GOT3 (cell line): ENCODE data around the gene DDX47.
"Not testable (repeated sequence)": the region's sequence is repeated elsewhere in the genome, so short reads cannot be mapped to it uniquely, and the experiment has no call there.

Experiments used
- DNase-seq: peaks from one replicate; lab custom pipeline; 2025; ENCODE audit warnings: mixed read lengths; lab: John Stamatoyannopoulos, UW

DDX47 gene

GRCh38 chr12:12821975-12822374 is 8.8 kb downstream of the DDX47 start:
- no peak for DNase-seq

- no peak for DNase-seq
These were observed 9.7 kb downstream of the DDX47 start for GRCh38 chr12:12822886-12823285.

- no peak for DNase-seq
These were observed 10.2 kb downstream of the DDX47 start for GRCh38 chr12:12823300-12823699.

GRCh38 chr12:12823811-12824210 is 10.7 kb downstream of the DDX47 start:
- no peak for DNase-seq

- no peak for DNase-seq
These were observed 22.4 kb downstream of the DDX47 start for GRCh38 chr12:12835378-12836146.

- DNase-seq, result no peak
These were observed 23.4 kb downstream of the DDX47 start for GRCh38 chr12:12836571-12836970.

GRCh38 chr12:12837025-12837812 is 24.1 kb downstream of the DDX47 start:
- no peak for DNase-seq

- DNase-seq, result no peak
These were observed 24.6 kb downstream of the DDX47 start for GRCh38 chr12:12837813-12838153.

- no peak for DNase-seq
These were observed 25.9 kb downstream of the DDX47 start for GRCh38 chr12:12839003-12839395.

- DNase-seq, result not testable (repeated sequence)
These were observed 26.3 kb downstream of the DDX47 start for GRCh38 chr12:12839439-12839838.

GRCh38 chr12:12839873-12840579 is 26.9 kb downstream of the DDX47 start:
- DNase-seq, result no peak

GRCh38 chr12:12840580-12840899 is 27.4 kb downstream of the DDX47 start:
- DNase-seq, result no peak

GRCh38 chr12:12841428-12841827 is 28.3 kb downstream of the DDX47 start:
- DNase-seq, result not testable (repeated sequence)

GRCh38 chr12:12845794-12846243 is 32.7 kb downstream of the DDX47 start:
- no peak for DNase-seq

GRCh38 chr12:12846780-12847179 is 33.6 kb downstream of the DDX47 start:
- not testable (repeated sequence) for DNase-seq

- no peak for DNase-seq
These were observed 40.3 kb downstream of the DDX47 start for GRCh38 chr12:12853435-12853834.

- no peak for DNase-seq
These were observed 46.5 kb downstream of the DDX47 start for GRCh38 chr12:12859690-12860089.

GRCh38 chr12:12864243-12864642 is 51.1 kb downstream of the DDX47 start:
- no peak for DNase-seq

GRCh38 chr12:12868477-12869235 is 55.5 kb downstream of the DDX47 start:
- no peak for DNase-seq

- no peak for DNase-seq
These were observed 57.3 kb downstream of the DDX47 start for GRCh38 chr12:12870465-12870864.

GRCh38 chr12:12871587-12872138 is 58.5 kb downstream of the DDX47 start:
- DNase-seq, result no peak
